Prostate gland (tissue), 2 donors: ENCODE data around the gene FAM120B.

Experiments
- CTCF ChIP-seq, 4 experiments: fragments of 200-600 bp in 2 of 4; fragments of 450-650 bp in 2 of 4; sonication (generic) in 2 of 4; IDR thresholded peaks; 1 replicate in 3 of 4; 2 replicates in 1 of 4; pipeline ENCODE4 v1.5.1; 2016 to 2019; ENCODE audit warnings: antibody characterized with exemption in 4 of 4, mild to moderate bottlenecking in 2 of 4, moderate library complexity in 2 of 4
- POLR2A ChIP-seq: fragments of 450-650 bp; IDR thresholded peaks from one replicate; pipeline ENCODE4 v1.6.1; 2016; ENCODE audit warnings: antibody characterized with exemption, mild to moderate bottlenecking

- TF ChIP-seq CTCF (IDR thresholded peaks at IDR 0.05) (no peak), POLR2A (no peak)
Measured at GRCh38 chr6:170368544-170368943, 62.0 kb downstream of the FAM120B start.
